Fibroblast of lung (primary cell): ENCODE data around the gene RABL2B.

Source experiments
- EZH2 ChIP-seq: IDR thresholded peaks from 2 replicates; pipeline ENCODE4 v1.5.1; 2012; ENCODE audit warnings: low read length, control low read depth, mild to moderate bottlenecking; ENCODE audit errors: missing control alignments
- TF ChIP-seq, protein P1 (sequence below), 2 donors: IDR thresholded peaks in 1 of 2; conservative IDR thresholded peaks in 1 of 2; 1 replicate in 1 of 2; 2 replicates in 1 of 2; pipeline ENCODE4 v1.5.1; 2011 to 2012; ENCODE audit warnings: low read length in 2 of 2, control low read depth in 1 of 2, inconsistent platforms in 1 of 2, low read depth in 1 of 2, mild to moderate bottlenecking in 1 of 2

DNA sequence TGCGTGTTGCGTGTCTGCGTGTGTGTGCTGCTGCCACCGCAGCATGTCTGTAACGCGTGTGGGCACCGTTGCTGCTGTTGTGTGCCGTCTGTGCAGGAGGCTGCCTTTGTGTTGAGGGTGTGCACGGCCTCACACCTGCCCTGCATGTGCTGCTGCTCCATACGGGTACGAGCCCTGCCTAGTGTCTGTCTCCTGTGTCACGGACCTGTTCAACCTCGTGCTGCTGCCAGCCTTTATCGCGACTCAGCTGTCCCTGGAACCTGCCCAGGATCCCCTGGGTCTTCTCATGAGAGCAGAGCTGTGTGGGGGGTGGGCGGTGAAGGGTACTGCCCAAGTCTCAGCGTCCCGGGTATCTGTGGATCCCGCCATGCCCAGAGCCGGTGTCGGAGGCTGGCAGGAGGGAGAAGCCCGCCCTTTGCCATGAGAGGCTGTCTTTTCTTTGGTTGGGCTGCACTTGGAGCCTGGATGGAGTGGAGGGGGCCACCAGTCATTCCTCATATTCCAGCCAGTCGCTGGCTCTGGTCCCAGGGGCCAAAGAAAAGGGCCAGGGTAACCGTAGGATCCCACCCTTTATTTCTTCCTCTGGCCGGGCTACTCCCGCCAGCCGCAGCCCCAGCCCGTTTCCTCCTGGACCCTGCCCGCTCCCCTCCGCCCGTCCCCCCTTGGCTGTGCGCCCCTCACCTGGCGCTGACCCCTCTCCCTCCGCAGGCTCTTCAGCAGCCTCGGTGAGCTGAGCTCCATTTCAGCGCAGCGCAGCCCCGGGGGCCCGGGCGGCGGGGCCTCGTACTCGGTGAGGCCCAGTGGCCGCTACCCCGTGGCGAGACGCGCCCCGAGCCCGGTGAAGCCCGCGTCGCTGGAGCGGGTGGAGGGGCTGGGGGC, 53.2 kb downstream of the RABL2B start:
- TF ChIP-seq, protein P1, sequence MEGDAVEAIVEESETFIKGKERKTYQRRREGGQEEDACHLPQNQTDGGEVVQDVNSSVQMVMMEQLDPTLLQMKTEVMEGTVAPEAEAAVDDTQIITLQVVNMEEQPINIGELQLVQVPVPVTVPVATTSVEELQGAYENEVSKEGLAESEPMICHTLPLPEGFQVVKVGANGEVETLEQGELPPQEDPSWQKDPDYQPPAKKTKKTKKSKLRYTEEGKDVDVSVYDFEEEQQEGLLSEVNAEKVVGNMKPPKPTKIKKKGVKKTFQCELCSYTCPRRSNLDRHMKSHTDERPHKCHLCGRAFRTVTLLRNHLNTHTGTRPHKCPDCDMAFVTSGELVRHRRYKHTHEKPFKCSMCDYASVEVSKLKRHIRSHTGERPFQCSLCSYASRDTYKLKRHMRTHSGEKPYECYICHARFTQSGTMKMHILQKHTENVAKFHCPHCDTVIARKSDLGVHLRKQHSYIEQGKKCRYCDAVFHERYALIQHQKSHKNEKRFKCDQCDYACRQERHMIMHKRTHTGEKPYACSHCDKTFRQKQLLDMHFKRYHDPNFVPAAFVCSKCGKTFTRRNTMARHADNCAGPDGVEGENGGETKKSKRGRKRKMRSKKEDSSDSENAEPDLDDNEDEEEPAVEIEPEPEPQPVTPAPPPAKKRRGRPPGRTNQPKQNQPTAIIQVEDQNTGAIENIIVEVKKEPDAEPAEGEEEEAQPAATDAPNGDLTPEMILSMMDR (conservative IDR thresholded peaks at IDR 0.05 in 1 of 2, IDR thresholded peaks at IDR 0.05 in 1 of 2; ENCODE audit: low read depth in 1 of 2, low read length in 2 of 2) = no peak
- TF ChIP-seq EZH2 = no peak
